H1 (cell line): Measurements from ENCODE around the gene HOGA1. TPM values are rescaled to one million over a fixed set of nuclear protein-coding genes. Genes with fewer than 3 reads are reported as not detected.

ENCODE experiments used
- NANOG ChIP-seq: IDR thresholded peaks from 2 replicates; pipeline ENCODE4 v1.6.1; 2011; ENCODE audit warnings: low read length, low read depth, mild to moderate bottlenecking, inconsistent platforms; ENCODE audit not compliant: insufficient read depth, poor library complexity, severe bottlenecking
- PHF8 ChIP-seq: fragments of 200-600 bp; sonication (generic); conservative IDR thresholded peaks from 2 replicates; pipeline ENCODE4 v1.7.1; 2012; ENCODE audit warnings: low read depth, mild to moderate bottlenecking, inconsistent platforms, low read length, moderate library complexity
- SIX5 ChIP-seq: IDR thresholded peaks from 2 replicates; pipeline ENCODE4 v1.6.1; 2011; ENCODE audit warnings: mild to moderate bottlenecking, low read depth, low read length
- USF2 ChIP-seq: IDR thresholded peaks from 2 replicates; pipeline ENCODE4 v1.6.1; 2011; ENCODE audit warnings: low read length, improper control_type of control experiment
- polyA plus RNA-seq, 7 experiments: library from polyadenylated mRNA; depleted of rRNA in 3 of 7; stranded (reverse) in 5 of 7; unstranded in 2 of 7; fragments of >200 nt in 5 of 7; fragments of 200-250 nt in 2 of 7; gene quantifications; 1 replicate in 5 of 7; 2 replicates in 1 of 7; 4 replicates in 1 of 7; pipeline versions ENCODE4 v1.2.1 to v1.2.3, GENCODE V29; 2011 to 2013; ENCODE audit warnings: missing spikeins in 2 of 7, mixed read lengths in 2 of 7
- total RNA-seq: library from RNA; stranded (reverse); fragmentation: NEBNext Ultra II Directional; extraction: Animal tissue kit (Norgen Biotek cat#: 25700); gene quantifications from 2 replicates; pipeline ENCODE4 v1.2.1, GENCODE V29; 2021

HOGA1 gene
- total and polyA plus RNA-seq, 2 of the 8 experiments (the other 6 are each of a cell fraction or from before 2014, with no cell fraction given): 0.28 to 1.00 TPM

DNA sequence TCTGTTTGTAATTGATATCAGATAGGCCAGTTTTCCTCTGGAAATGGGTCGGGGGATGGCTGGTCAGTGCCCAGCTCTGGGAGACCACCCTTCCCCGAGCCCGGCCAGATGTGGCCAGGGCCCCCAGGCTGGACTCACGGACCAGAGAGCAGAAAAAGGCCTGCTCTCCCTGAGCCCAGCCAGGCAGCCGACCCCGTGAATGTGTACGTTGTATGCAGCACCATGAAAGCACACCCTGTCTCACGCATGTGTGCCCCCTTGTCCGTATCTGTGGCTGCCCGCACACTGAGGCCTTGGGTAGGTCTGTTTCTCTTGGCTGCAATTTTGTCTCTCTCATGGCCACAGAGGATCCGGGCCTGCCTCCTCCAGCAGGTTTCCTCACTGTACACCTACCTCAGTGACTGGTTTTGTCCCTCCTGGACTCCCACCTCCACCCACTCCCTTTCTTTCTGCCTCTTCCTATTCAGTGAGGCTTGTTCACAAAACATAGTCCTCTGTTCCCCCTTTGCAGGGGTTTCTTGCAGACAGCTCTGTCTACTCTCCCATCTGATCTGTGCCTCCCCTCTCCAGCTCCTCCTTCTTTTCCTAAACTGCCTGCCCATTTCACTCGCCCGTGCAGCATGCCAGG, 35.2 kb upstream of the HOGA1 start (continued):
- TF ChIP-seq PHF8 (no peak), SIX5 (no peak), NANOG (no peak), USF2 (no peak)
